Kasumi-1 (cell line): Measurements from ENCODE around the gene CENPN.

Experiments
- DNase-seq, 2 experiments: peaks; one replicate each; lab custom pipeline; 2025; lab: John Stamatoyannopoulos, UW

CENPN gene

DNA sequence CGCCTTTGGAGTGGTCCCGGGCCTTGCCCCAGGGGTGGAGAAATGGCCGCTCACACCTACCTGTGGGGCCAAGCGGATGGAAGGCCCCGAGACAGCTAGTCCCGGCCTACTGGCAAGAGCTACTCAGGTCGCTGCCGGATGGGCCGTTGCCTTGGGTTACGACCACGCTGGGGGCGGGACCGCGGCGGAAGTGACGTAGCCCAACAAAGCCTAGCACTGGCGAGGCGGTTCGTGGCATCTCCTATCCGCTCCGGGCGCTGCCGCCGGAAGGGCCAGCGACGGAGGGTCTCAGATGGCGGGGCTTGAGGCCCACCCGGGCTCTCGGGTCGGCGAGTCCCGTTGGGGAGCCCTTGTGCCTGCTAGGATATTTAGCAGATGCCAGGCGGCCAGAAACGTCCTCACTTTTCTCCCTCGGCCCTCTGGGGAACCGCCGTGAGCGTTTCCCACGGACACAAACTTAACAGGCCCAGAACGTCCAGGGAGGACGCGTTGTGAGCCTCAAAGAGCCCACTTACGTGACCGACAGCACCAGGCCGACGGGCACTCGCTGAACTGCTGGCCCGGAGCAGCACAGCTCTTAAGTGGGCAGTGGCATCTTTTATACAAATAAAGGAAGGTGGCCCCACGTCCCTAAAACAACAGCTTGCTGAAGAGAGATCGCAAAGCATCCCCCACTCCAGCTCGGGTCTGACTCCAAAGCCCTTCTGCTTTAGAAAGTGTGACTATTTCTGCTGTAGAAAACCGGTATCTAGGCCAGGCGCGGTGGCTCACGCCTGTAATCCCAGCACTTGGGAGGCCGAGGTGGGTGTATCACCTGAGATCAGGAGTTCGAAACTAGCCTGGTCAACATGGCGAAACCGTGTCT is 70.3 kb downstream of the CENPN start, which contains the start of gene C16orf46:
Gene C16orf46 (minus strand): TSS at position 163 of the 865 bp plus-strand sequence. CDS start 13,283 bp downstream, outside the sequence.
- peak; percentile 87 to 89 for DNase-seq

GRCh38 chr16:81080233-81080632 is 73.2 kb downstream of the CENPN start:
- DNase-seq = no peak

DNA sequence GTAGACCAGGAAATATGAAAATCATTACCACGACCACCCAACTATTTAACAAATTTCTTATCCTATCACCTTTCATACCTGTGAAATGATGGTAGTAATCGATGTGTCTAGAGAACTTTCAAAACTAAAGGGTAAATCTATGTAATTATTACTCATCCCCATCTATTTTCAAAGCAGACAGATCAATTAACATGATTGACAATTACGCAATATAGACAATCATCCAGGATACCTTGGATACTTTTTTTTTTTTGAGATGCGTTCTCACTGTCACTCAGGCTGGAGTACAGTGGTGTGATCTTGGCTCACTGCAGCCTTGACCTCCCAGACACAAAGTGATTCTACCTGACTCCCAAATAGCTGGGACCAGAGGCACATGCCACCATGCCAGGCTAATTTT is 74.0 kb downstream of the CENPN start:
- DNase-seq = no peak
